ENCODE data around the gene SMARCD3.

The SMARCD3 gene

GRCh38 chr7:151211155-151211772 lies 37.2 kb downstream of the SMARCD3 start:
- no peak for DNase-seq (ENCODE audit: low read depth in 4 of 4, low spot score in 1 of 4)

GRCh38 chr7:151210087-151210854 lies 38.2 kb downstream of the SMARCD3 start, which contains the start of gene H2BK1:
Gene H2BK1, minus strand, starts transcription at chr7:151210488. Its CDS starts 170 bp downstream, at chr7:151210318.
- no peak for DNase-seq (ENCODE audit: low read depth in 4 of 4, low spot score in 1 of 4)

- no peak for DNase-seq (ENCODE audit: low read depth in 4 of 4, low spot score in 1 of 4)
Measured at GRCh38 chr7:151209588-151209987, 38.9 kb downstream of the SMARCD3 start.

- DNase-seq (ENCODE audit: low read depth in 4 of 4, low spot score in 1 of 4) = no peak
Measured at GRCh38 chr7:151208253-151208862, 40.1 kb downstream of the SMARCD3 start.

- DNase-seq (ENCODE audit: low read depth in 4 of 4, low spot score in 1 of 4) = no peak
Measured at GRCh38 chr7:151207804-151208203, 40.7 kb downstream of the SMARCD3 start.

- no peak for DNase-seq (ENCODE audit: low read depth in 4 of 4, low spot score in 1 of 4)
Measured at GRCh38 chr7:151207315-151207714, 41.2 kb downstream of the SMARCD3 start.

GRCh38 chr7:151206914-151207313 lies 41.6 kb downstream of the SMARCD3 start:
- DNase-seq (ENCODE audit: low read depth in 4 of 4, low spot score in 1 of 4) = no peak

- DNase-seq (ENCODE audit: low read depth in 4 of 4, low spot score in 1 of 4) = no peak
Measured at GRCh38 chr7:151205730-151206129, 42.8 kb downstream of the SMARCD3 start.

- no peak for DNase-seq (ENCODE audit: low read depth in 4 of 4, low spot score in 1 of 4)
Measured at GRCh38 chr7:151204383-151205032, 44.0 kb downstream of the SMARCD3 start.

- DNase-seq (ENCODE audit: low read depth in 4 of 4, low spot score in 1 of 4) = no peak
Measured at GRCh38 chr7:151202836-151203235, 45.7 kb downstream of the SMARCD3 start.

GRCh38 chr7:151201751-151202150 lies 46.7 kb downstream of the SMARCD3 start:
- no peak for DNase-seq (ENCODE audit: low read depth in 4 of 4, low spot score in 1 of 4)

GRCh38 chr7:151201344-151201743 lies 47.1 kb downstream of the SMARCD3 start:
- DNase-seq (ENCODE audit: low read depth in 4 of 4, low spot score in 1 of 4) = no peak

GRCh38 chr7:151198945-151199848 lies 49.3 kb downstream of the SMARCD3 start:
- DNase-seq (ENCODE audit: low read depth in 4 of 4, low spot score in 1 of 4) = no peak

GRCh38 chr7:151197932-151198331 lies 50.6 kb downstream of the SMARCD3 start:
- DNase-seq (ENCODE audit: low read depth in 4 of 4, low spot score in 1 of 4) = no peak

GRCh38 chr7:151195616-151196450 lies 52.7 kb downstream of the SMARCD3 start:
- no peak for DNase-seq (ENCODE audit: low read depth in 4 of 4, low spot score in 1 of 4)

GRCh38 chr7:151194188-151194587 lies 54.3 kb downstream of the SMARCD3 start:
- DNase-seq (ENCODE audit: low read depth in 4 of 4, low spot score in 1 of 4) = no peak

- no peak for DNase-seq (ENCODE audit: low read depth in 4 of 4, low spot score in 1 of 4)
Measured at GRCh38 chr7:151193203-151193978, 55.1 kb downstream of the SMARCD3 start.

- no peak for DNase-seq (ENCODE audit: low read depth in 4 of 4, low spot score in 1 of 4)
Measured at GRCh38 chr7:151192002-151192539, 56.4 kb downstream of the SMARCD3 start.

- DNase-seq (ENCODE audit: low read depth in 4 of 4, low spot score in 1 of 4) = no peak
Measured at GRCh38 chr7:151191544-151191943, 57.0 kb downstream of the SMARCD3 start.
